Type B pancreatic cell (in vitro differentiated cells): Measurements from ENCODE around the gene UQCR11. TPM values are rescaled to one million over a fixed set of nuclear protein-coding genes. Genes with fewer than 3 reads are reported as not detected.
A peak's percentile ranks its signal among the peaks of the same experiment; 100 is the strongest.

Experiments
- DNase-seq: peaks from one replicate; pipeline ENCODE4 v3.0.0; 2021; ENCODE audit warnings: mixed read lengths; ENCODE audit not compliant: unreplicated experiment; ENCODE audit errors: extremely low spot score
- H3K27ac Mint-ChIP-seq: 2 replicates; pipeline ENCODE4 v1.8.0; 2021; ENCODE audit warnings: mild to moderate bottlenecking, mixed read lengths
- H3K27me3 Mint-ChIP-seq: 2 replicates; pipeline ENCODE4 v1.8.0; 2021; ENCODE audit warnings: mixed read lengths
- H3K36me3 Mint-ChIP-seq: 2 replicates; pipeline ENCODE4 v1.8.0; 2021; ENCODE audit warnings: mixed read lengths
- H3K4me1 Mint-ChIP-seq: one replicate; pipeline ENCODE4 v1.8.0; 2021; ENCODE audit warnings: mixed read lengths; ENCODE audit not compliant: unreplicated experiment
- H3K4me3 Mint-ChIP-seq: 2 replicates; pipeline ENCODE4 v1.8.0; 2021; ENCODE audit warnings: mild to moderate bottlenecking, mixed read lengths
- H3K9me3 Mint-ChIP-seq: 2 replicates; pipeline ENCODE4 v1.8.0; 2021; ENCODE audit warnings: mixed read lengths
- total RNA-seq: library from RNA; stranded (reverse); gene quantifications from 2 replicates; pipeline ENCODE4 v1.2.1, GENCODE V29; 2021; ENCODE audit warnings: low replicate concordance
- TF ChIP-seq, protein P1 (sequence below): fragments of 200-600 bp; sonication (generic); conservative IDR thresholded peaks from 2 replicates; pipeline ENCODE4 v1.5.0; 2021; ENCODE audit warnings: antibody characterized with exemption, mild to moderate bottlenecking

UQCR11 gene
- total RNA-seq, 1 donor from 2014 or later: 191 TPM

DNA sequence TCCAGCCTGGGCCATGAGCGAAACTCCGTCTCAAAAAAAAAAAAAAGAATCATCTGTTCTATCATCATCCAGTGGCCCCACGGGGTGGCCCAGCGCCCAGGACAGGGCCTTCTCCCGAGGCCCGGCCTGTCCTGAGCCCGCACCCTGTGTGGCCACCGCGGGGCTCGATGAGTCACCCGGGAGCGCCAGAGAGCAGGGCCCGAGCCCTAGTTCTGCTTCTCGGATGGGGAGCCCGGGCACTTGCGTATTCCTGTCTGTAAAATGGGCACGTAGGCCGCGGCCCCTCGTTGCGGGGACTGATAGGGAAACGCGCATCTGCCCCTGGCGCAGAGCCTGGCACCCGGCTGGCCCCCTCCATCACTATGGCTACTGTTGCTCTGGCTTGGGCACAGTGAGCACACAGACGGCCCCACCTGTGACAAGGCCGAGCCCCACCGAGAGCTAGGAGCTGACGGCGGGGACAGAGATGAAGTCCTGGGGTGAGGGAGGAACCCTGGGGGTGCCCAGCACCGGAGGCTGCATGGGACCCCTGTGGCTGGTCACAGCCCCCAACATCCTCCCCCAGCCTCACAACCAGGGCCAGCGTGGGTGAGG, 21.3 kb upstream of the UQCR11 start:
- DNase-seq: no peak
- Mint-ChIP-seq H3K27me3 (no peaks in the 10 kb centered on the region), H3K36me3 (peaks cover 11% of the 10 kb centered on the region), H3K4me1 (peaks cover 5% of the 10 kb centered on the region), H3K27ac (no peak overlapping the region), H3K9me3 (no peaks in the 10 kb centered on the region), H3K4me3 (no peak overlapping the region)
- TF ChIP-seq, protein P1, sequence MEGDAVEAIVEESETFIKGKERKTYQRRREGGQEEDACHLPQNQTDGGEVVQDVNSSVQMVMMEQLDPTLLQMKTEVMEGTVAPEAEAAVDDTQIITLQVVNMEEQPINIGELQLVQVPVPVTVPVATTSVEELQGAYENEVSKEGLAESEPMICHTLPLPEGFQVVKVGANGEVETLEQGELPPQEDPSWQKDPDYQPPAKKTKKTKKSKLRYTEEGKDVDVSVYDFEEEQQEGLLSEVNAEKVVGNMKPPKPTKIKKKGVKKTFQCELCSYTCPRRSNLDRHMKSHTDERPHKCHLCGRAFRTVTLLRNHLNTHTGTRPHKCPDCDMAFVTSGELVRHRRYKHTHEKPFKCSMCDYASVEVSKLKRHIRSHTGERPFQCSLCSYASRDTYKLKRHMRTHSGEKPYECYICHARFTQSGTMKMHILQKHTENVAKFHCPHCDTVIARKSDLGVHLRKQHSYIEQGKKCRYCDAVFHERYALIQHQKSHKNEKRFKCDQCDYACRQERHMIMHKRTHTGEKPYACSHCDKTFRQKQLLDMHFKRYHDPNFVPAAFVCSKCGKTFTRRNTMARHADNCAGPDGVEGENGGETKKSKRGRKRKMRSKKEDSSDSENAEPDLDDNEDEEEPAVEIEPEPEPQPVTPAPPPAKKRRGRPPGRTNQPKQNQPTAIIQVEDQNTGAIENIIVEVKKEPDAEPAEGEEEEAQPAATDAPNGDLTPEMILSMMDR: no peak

DNA sequence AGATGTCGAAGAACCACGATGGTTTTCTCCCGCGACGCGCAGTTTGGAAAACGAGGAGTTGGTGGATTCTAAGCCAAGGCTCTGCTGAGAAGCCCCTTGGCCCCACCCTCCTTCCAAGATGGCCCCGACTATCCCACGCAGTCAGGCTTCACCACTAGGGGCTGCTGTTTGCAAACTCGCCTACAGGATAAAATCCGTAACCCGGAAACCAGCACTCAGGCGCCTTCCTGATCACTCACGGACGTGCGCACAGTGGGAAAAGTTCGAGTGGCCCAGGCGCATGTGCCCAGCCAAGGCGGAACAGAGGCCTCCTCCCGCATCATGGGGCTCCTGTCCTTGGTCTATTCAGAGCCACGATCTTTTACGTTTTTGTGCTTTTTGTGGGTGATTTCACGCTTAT, 19.2 kb upstream of the UQCR11 start:
- no peak for DNase-seq
- peak overlapping the region; percentile 31 for H3K27ac Mint-ChIP-seq
- TF ChIP-seq, protein P1: peak; percentile 79
- H3K36me3 Mint-ChIP-seq: peaks cover 11% of the 10 kb centered on the region
- no peaks in the 10 kb centered on the region for H3K9me3 Mint-ChIP-seq
- H3K4me3 Mint-ChIP-seq: no peak overlapping the region
- peaks cover 5% of the 10 kb centered on the region for H3K4me1 Mint-ChIP-seq
- H3K27me3 Mint-ChIP-seq: no peaks in the 10 kb centered on the region

DNA sequence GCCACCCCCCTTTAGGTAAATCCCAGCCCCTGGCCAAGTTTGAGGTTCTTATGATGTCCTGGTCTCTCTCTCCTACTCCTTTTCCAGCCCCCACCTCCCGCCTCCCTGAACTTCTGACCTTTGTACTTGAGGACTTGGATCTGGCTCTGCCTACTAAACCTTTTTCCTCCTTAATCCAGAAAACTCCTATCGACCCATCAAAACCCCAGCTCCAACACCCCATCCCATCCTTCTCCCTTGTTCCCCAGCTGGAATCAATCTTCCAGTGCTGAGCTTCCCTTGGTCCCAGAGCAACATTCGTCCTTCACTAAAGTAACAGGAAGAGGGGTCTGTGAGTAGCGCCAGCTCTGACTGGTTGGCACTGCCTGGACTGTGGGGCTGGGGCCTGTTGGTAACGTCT, 17.3 kb upstream of the UQCR11 start:
- TF ChIP-seq, protein P1: no peak
- Mint-ChIP-seq H3K36me3 (peaks cover 11% of the 10 kb centered on the region), H3K27ac (peak overlapping the region; percentile 66), H3K27me3 (no peaks in the 10 kb centered on the region), H3K4me3 (no peak overlapping the region), H3K4me1 (peaks cover 5% of the 10 kb centered on the region), H3K9me3 (no peaks in the 10 kb centered on the region)
- DNase-seq: no peak

DNA sequence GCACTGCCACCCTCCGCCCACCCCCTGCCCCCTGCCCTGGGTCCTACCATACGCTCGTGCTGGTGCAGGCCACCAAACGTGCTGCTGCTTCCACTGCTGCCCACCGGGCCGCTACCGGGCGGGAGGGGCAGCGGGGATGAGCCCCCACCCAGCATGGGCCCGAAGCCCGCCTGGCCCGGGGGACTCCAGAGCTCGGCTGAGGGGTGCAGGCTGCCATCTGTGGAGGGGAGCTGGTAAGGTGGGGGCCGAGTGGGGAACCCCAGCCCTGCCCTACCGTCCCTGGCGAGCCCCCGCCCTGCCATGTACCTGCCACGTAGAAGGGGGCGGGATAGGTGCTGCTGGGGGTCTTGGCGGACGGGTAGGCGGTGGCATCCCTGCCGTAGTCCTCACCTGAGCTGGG, 16.7 kb upstream of the UQCR11 start:
- Mint-ChIP-seq H3K36me3 (peaks cover 12% of the 10 kb centered on the region), H3K4me3 (no peak overlapping the region), H3K27ac (no peak overlapping the region), H3K4me1 (peaks cover 5% of the 10 kb centered on the region), H3K9me3 (no peaks in the 10 kb centered on the region), H3K27me3 (no peaks in the 10 kb centered on the region)
- no peak for DNase-seq
- TF ChIP-seq, protein P1: no peak

DNA sequence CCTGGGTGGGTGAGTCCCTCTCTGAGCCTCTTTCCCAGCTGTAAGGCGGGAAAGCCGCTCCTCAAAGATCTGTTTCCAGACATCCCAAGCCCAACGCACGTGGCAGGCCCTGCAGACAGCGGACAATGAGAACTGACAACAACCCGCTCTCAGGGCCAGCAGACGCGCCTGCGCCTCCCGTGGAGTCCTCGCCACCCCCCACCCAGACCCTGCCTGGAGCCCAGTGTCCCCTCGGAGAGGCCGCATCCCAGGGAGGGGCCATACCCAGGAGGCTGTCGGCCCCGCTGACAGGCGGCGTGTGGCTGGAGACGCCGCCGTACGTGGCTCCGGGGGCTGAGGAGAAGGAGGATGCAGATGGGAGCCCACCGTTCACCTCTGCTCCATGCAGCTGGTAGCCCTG, 16.3 kb upstream of the UQCR11 start:
- H3K9me3 Mint-ChIP-seq: no peaks in the 10 kb centered on the region
- no peak overlapping the region for H3K4me3 Mint-ChIP-seq
- no peak for DNase-seq
- TF ChIP-seq, protein P1: no peak
- peaks cover 5% of the 10 kb centered on the region for H3K4me1 Mint-ChIP-seq
- no peaks in the 10 kb centered on the region for H3K27me3 Mint-ChIP-seq
- H3K27ac Mint-ChIP-seq: no peak overlapping the region
- H3K36me3 Mint-ChIP-seq: peaks cover 17% of the 10 kb centered on the region

DNA sequence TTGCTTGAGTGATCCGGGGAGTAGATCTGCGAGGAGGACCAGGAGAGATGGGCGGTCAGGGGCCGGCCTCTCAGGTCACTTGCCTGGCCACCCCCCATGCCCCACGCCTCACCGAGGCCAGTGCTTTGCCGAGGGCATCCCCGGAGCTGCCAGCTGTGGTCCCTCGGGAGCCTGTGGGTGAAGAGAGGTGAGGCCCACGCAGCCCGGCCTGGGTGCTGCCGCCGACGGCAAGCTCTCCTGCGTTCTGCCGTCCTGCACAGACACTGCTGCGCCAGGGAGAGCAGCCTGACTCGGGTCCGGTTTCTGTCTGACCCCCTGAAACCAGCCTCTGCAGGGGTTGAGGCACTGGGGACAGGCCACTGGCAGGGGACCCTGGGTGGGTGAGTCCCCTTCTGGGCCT, 15.8 kb upstream of the UQCR11 start:
- H3K36me3 Mint-ChIP-seq: peaks cover 18% of the 10 kb centered on the region
- H3K27me3 Mint-ChIP-seq: no peaks in the 10 kb centered on the region
- H3K9me3 Mint-ChIP-seq: no peaks in the 10 kb centered on the region
- no peak overlapping the region for H3K4me3 Mint-ChIP-seq
- peaks cover 5% of the 10 kb centered on the region for H3K4me1 Mint-ChIP-seq
- no peak for DNase-seq
- TF ChIP-seq, protein P1: no peak
- H3K27ac Mint-ChIP-seq: no peak overlapping the region
